GM19468 (cell line): Measurements from ENCODE around the gene NETO1.

Experiments used
- ATAC-seq: cut with Tn5 transposase; IDR thresholded peaks from one replicate; pipeline ENCODE4 v1.9.1; 2021; ENCODE audit warnings: mild to moderate bottlenecking, moderate library complexity, moderate number of reproducible peaks; ENCODE audit not compliant: unreplicated experiment; ENCODE audit errors: extremely low read depth

The NETO1 gene

GRCh38 chr18:72742002-72742401, 125.8 kb downstream of the NETO1 start:
- no peak for ATAC-seq

- no peak for ATAC-seq
Observed at GRCh38 chr18:72738136-72738535, 129.7 kb downstream of the NETO1 start.

- ATAC-seq: no peak
Observed at GRCh38 chr18:72727776-72728175, 140.0 kb downstream of the NETO1 start.

- no peak for ATAC-seq
Observed at GRCh38 chr18:72727038-72727655, 140.6 kb downstream of the NETO1 start.

- ATAC-seq: no peak
Observed at GRCh38 chr18:72726201-72726600, 141.6 kb downstream of the NETO1 start.

GRCh38 chr18:72721330-72721729, 146.5 kb downstream of the NETO1 start:
- no peak for ATAC-seq

- ATAC-seq: no peak
Observed at GRCh38 chr18:72720116-72720515, 147.7 kb downstream of the NETO1 start.

- no peak for ATAC-seq
Observed at GRCh38 chr18:72704202-72704601, 163.6 kb downstream of the NETO1 start.

GRCh38 chr18:72700961-72701710, 166.7 kb downstream of the NETO1 start:
- ATAC-seq: no peak

GRCh38 chr18:72697706-72698105, 170.1 kb downstream of the NETO1 start:
- no peak for ATAC-seq

- ATAC-seq: no peak
Observed at GRCh38 chr18:72692595-72692994, 175.2 kb downstream of the NETO1 start.
